ENCODE data around the gene MAP1A.
A peak's percentile ranks its signal among the peaks of the same experiment; 100 is the strongest.

MAP1A gene

GRCh38 chr15:43517354-43518196 lies at the start of gene MAP1A:
TSS of gene MAP1A (plus strand) at chr15:43517608. CDS start at chr15:43521474, 3,866 bp downstream.
- DNase-seq = no peak

GRCh38 chr15:43469867-43470266 lies 47.5 kb upstream of the MAP1A start:
- DNase-seq = no peak

GRCh38 chr15:43471975-43472374 lies 45.4 kb upstream of the MAP1A start:
- no peak for DNase-seq

GRCh38 chr15:43473885-43474284 lies 43.5 kb upstream of the MAP1A start:
- no peak for DNase-seq

- no peak for DNase-seq
Observed at GRCh38 chr15:43483297-43484128, 33.9 kb upstream of the MAP1A start.

GRCh38 chr15:43484455-43484854 lies 33.0 kb upstream of the MAP1A start:
- DNase-seq = no peak

GRCh38 chr15:43487271-43487895 lies 30.0 kb upstream of the MAP1A start:
- no peak for DNase-seq

GRCh38 chr15:43488790-43489189 lies 28.6 kb upstream of the MAP1A start:
- DNase-seq = no peak

- DNase-seq = peak; percentile 34
Observed at GRCh38 chr15:43489191-43489590, 28.2 kb upstream of the MAP1A start.

- DNase-seq = no peak
Observed at GRCh38 chr15:43492266-43492665, 25.1 kb upstream of the MAP1A start.

GRCh38 chr15:43492673-43493601 lies 24.5 kb upstream of the MAP1A start, which contains the start of gene TP53BP1:
TSS of gene TP53BP1 (minus strand) at chr15:43493156. CDS start at chr15:43493043, 113 bp downstream.
- DNase-seq = peak; percentile 66

GRCh38 chr15:43493703-43494472 lies 23.5 kb upstream of the MAP1A start:
- DNase-seq = no peak

GRCh38 chr15:43498990-43499389 lies 18.4 kb upstream of the MAP1A start:
- no peak for DNase-seq

- no peak for DNase-seq
Observed at GRCh38 chr15:43499635-43500034, 17.8 kb upstream of the MAP1A start.

- DNase-seq = no peak
Observed at GRCh38 chr15:43505738-43506137, 11.7 kb upstream of the MAP1A start.

- DNase-seq = no peak
Observed at GRCh38 chr15:43508421-43508820, 9.0 kb upstream of the MAP1A start.

GRCh38 chr15:43508991-43509659 lies 8.3 kb upstream of the MAP1A start:
- DNase-seq = no peak

GRCh38 chr15:43509660-43510199 lies 7.7 kb upstream of the MAP1A start:
- DNase-seq = no peak

GRCh38 chr15:43510200-43511011 lies 7.0 kb upstream of the MAP1A start:
- DNase-seq = peak; percentile 84
